Stimulated activated CD8-positive, alpha-beta memory T cell treated with anti-CD3 and anti-CD28 coated beads, Interleukin-2, amount 100 ng/mL, for 1 hour (primary cell): ENCODE data around the gene C1QA.
"Not testable (repeated sequence)": the region's sequence is repeated elsewhere in the genome, so short reads cannot be mapped to it uniquely, and the experiment has no call there.

ENCODE experiments used
- DNase-seq, 2 donors: peaks; one replicate each; pipeline ENCODE4 v3.0.0-alpha.2; 2020; ENCODE audit warnings: low read depth in 2 of 2

C1QA gene

DNA sequence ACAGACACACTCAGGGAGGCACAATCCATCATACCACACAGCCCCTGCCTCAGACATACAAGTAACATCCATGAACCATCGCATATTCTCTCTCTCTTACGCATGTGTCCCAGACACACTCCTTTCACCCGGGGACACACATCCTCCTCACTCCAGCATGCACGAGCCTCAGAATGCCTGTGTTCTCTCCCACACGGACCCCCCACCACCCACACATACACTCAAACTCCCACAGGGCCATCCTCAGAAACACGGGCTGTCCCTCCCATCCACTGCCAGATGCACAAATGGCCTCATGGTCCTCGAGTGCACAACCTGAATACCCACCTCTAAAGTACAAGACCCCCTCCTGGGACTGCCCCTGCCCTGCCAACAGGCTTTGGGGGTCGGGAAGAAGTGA lies 4.8 kb downstream of the C1QA start:
- DNase-seq, result no peak

DNA sequence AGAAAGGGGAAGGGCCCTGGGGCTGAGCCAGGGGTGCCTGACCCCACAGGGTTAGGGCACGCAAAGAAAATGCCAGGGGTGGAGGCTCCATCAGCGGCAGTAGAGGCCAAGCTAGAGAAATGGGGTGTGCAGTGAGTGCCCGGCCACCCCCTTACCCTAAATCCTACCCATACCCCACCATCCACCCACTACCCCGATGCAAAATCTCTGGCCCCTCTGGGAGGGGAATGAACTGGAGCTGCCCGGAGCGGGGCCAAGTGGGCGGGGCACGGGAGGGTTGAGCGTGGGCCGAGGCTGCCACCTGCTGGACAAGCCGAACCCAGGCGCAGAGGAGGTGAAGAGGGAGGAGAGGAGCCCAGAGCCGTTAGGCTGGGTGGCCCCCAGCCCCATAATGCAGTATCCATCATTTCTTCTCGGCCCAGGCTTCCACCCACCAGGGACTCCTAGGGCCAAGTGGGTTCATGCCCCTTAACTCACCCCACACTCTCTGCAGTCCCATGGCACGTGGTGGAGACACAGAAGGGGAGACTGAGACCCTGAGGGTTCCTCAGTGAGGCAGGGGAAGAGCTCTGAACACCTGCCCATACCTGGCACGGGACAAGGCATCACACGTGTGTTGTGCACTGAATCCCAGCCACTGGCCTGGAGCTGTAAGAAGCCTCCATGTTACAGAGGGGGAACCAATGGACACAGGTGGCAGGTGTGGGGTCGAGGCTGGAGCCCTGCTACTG lies 5.6 kb downstream of the C1QA start:
- DNase-seq, result peak; percentile 24 to 46

DNA sequence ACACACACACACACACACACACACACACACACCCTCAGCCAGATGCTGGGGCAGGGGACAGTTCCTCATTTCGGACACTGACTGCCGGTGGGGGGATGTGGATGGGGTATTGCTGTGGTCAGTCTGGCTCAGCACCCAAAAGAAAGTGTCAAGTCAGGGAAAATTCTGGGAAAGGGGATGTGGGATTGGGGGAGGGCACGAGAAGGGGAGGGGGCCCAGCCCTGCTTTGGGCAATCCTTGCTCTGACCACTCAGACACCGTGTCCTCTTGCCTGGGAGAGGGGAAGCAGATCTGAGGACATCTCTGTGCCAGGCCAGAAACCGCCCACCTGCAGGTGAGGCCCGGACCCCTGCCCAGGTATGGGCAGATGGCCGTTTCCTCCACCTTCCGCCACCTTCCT lies 7.0 kb downstream of the C1QA start, which contains the start of gene C1QC:
Gene C1QC (plus strand): TSS at position 253 of the 400 bp plus-strand sequence. CDS start 391 bp downstream, outside the sequence.
- no peak for DNase-seq

DNA sequence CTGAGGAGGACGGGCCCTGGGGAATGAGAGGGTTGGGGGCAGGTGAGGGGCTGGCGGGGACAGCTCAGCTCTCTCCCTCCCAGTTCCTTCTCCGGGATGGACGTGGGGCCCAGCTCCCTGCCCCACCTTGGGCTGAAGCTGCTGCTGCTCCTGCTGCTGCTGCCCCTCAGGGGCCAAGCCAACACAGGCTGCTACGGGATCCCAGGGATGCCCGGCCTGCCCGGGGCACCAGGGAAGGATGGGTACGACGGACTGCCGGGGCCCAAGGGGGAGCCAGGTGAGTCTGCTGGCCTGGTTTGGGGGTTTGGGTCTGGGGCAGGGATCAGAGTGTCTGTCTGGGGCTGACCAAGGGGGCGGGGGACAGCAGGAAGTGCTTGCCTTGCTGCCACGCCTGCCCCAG lies 7.5 kb downstream of the C1QA start:
- DNase-seq, result no peak

DNA sequence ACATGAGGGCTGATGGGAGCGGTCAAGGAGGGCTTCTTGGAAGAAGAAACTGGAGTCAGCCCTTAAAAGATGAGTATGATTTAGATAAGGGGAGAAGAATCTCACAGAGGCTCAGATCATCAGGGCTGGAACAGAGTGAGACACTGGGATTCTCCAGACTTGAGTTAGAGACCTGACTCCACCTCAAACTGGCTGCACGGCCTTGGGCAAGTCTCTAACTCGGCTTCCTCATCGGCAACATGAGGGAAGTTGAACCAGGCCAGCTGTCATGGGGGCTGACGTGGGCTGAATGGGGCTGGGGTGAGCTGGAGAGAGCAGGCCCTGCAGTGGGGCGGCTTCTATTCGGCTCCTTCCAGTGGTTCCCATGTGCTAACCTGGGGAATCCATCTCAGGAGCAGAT lies 9.5 kb downstream of the C1QA start:
- no peak for DNase-seq

DNA sequence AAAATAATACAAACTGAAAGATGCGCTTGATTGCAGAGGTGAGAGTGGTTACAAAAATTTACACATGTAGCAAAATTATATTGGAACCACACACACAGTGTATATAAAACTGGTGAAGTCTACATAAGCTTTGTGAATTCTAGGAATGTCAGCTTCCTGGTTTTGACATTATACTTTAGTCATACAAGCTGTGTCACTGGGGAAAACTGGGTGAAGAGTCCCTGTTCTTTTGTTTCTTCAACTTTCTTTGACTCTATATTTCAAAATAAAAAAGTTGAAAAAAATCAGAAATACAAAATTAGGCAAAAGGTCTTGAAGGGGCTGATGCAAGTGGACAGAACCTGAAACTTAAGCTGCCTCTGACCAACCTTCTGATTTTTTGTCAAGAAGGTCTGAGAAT lies 10.0 kb downstream of the C1QA start:
- DNase-seq, result no peak

DNA sequence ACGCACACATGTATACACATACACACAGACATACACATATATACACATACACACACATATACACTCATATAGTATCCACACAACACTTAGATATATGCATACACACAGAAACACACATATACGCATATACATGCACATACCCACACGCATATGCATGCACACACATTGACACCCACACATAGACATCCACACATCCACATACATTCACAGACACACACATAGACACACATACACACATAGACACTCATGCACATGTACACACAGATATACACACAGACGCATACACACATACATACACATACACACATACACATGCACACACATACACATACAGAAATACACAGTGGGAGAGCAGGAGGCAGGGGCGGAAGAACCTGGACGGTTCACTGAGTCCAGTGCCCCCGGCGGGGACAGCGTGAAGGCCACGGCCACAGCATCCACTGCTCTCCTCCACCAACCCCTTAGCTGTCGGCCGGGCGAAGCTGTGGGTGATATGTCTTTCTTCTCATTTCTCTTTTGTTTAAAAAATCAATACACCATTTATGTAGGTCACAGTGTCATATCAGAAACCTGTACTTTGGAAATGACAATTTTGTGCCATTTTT lies 13.8 kb downstream of the C1QA start:
- DNase-seq, result no peak

DNA sequence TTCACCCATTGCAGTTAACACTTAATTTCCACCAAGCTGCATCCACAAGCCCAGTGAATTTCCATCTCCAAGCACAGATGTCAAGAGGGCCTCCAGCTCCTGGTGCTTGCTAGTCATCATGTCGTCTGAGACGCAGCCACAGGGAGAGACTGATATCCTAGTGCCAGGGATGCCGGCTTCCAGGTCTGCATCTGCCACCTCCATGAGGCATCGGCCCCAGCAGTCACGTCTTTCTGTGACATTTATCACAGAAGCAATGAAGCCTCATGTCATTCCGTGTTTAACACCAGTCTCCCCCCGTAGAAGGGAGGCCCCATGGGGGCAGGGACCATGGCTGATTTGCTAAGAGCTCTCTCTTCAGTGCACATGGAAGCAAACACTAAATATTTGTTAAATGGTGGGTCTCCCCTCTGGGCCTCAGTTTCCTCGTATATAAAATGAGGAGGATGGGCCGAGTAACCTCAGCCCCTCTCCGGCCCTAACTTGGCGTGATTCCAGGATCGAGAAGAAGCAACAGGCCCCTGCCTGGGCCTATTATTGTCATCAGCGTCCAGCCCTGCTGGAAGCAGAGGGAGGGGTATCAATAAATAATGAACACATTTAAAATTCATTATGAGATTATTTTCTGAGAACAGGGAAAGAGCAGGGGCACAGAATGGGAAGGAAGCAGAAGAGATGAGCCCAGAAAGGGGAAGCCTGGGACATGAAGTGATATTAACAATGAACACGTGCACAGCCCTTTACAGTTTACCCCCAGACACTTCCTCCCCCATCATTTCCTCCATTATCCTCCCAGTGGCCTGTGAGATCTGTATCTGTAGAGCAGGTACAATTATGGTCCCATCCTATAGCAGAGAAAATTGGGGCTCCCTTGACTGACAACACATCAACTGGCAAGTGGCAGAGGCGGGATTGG lies 15.8 kb downstream of the C1QA start:
- DNase-seq, result no peak

DNA sequence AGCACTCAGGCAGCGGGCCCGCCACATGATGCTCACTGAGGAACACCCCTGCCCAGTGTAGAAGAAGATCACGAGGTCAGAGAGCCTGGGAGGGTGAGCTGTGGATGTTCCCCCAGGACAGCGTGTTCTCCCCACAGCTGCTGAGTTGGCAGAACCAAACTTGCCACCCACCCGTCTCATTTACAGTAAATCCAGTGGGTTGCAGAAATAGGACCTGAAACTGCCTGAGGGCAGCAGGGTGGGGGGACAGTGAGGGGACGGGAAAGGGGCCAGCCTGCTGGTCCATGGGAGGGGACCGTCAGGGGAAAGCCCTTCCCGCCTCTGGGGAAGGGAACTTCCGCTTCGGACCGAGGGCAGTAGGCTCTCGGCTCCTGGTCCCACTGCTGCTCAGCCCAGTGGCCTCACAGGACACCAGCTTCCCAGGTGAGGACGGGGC lies 16.5 kb downstream of the C1QA start, which contains the start of gene C1QB:
Gene C1QB (plus strand): TSS at position 356 of the 436 bp plus-strand sequence. CDS start 6,227 bp downstream, outside the sequence.
- no peak for DNase-seq

DNA sequence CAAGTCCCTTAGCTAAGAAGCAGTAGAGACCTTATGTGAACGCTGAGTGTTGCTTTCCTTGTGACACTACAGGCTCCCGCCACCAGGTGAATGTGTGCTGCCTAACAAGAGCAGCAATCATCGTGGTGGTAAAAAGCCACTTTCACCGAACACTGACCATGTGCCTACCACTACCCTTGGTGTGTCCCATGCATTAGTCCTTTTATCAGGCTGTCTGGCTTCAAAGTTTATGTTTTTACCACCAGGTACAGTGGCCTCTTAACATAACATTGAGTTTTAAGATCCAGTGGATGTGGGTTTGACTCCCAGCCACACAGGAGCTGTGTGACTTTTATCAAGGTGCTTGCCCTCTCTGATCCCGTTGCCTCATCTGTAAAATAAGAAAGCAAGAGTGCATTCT lies 18.3 kb downstream of the C1QA start:
- no peak for DNase-seq

DNA sequence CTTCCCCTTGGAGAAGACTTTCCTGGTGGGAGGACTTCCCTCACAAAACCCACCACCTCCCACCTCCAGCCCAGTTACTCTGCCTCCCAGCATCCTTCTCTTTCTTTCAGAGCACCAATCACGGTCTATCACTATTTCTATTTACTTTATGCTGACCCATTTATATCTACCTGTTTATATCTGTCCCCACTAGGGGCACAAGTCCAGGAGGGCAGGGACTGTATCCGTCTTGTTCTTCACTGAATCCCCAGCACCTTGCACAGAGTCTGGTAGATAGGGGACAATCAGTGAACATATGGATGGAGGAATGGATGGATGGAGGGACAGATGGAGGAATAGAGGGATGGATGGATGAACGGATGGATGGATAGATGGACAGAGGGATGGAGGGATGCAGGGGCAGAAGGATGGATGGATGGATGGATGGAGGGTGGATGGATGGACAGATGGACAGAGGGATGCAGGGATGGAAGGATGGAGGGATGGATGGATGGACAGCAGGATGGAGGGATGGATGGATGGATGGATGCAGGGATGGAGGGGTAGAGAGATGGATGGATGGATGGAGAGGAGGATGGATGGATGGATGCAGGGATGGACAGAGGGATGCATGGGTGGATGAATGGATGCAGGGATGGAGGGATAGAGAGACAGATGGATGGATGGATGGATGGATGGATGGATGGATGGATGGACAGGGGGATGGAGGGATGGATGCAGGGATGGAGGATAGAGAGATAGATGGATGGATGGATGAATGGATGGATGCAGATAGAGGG lies 22.1 kb downstream of the C1QA start:
- DNase-seq, result no peak

DNA sequence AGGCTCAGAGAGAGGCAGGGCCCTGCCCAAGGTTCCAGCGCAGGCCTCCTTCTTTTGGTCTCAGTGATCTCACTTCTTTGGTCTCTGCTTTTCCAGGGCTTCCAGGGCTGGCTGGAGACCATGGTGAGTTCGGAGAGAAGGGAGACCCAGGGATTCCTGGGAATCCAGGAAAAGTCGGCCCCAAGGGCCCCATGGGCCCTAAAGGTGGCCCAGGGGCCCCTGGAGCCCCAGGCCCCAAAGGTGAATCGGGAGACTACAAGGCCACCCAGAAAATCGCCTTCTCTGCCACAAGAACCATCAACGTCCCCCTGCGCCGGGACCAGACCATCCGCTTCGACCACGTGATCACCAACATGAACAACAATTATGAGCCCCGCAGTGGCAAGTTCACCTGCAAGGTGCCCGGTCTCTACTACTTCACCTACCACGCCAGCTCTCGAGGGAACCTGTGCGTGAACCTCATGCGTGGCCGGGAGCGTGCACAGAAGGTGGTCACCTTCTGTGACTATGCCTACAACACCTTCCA lies 24.4 kb downstream of the C1QA start:
- no peak for DNase-seq

DNA sequence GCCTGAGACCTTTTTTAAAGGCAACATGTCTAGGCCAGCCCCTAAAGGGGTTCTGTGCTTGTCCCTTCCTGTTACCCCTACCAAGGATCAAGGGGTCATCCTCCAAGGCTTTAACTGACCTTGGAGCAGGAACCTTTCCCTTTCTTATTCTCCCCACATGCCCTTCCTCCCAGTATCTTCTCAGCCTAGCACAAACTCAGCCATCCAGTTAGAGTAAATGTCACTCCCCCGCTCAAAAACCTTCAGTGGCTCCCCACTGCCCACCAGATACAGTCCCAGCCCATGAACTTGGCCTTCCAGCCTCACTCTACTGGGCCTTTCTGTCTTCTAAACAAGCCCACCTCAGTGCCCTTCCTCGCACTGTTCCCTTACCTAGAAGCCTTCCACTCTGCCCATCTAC lies 25.5 kb downstream of the C1QA start:
- no peak for DNase-seq

DNA sequence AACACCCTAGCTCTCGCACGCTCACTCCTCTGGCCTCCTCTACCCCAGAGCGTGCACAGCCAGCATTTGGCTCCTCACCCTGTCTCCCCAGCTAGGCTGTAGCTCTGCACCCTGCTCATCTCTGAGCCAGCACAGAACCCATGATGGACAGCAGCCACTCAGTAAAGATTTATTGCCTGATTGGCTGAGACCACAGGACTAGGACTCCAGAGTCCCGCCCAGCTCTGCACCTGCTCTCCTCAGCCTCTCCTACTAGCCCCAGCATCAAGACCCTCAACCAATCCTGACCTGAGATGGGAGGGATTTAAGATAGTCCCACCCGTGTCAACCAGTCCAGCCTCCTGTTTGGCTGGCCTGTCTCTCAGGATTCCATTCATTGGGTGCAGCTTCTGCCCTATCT lies 25.9 kb downstream of the C1QA start:
- no peak for DNase-seq

DNA sequence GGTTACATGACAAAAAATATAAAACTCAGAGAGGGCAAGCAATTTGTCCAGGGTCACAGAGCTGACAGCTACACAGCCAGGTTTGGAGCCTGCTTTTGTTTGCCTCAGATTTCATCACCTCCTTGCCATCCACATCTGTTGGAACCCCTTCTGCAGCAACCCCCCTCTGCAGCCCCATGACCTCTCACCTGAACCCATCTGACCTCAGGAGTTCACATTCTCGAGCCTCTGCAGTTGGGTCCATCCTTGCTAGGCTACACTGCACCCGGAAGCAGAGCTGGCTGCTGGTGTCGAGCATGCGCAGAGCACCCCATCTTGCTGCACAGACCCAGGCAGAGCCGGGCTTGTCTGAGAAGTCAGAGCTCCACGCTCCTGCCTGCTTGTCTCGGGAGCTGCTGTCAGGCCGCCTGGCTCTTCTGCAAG lies 26.6 kb downstream of the C1QA start:
- no peak for DNase-seq

DNA sequence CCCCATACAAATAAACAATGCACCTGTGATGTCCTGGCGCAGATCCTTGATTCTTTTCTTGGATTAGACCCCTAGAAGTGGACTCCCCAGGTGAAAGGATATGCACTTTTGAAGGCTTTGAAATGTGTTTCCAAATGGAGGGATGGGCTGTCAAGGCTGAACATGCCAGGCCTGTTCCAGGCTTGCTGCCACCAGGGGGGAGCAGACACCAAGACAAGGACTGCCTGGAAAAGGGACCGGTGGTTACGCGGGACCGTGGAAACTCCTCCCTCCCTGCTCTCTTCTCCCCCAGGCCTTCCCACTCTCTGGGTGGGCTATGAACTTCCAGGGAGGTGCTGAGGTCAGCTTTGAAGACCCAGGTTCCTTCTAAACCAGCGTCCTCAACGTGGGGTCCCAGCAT lies 29.3 kb downstream of the C1QA start:
- no peak for DNase-seq

DNA sequence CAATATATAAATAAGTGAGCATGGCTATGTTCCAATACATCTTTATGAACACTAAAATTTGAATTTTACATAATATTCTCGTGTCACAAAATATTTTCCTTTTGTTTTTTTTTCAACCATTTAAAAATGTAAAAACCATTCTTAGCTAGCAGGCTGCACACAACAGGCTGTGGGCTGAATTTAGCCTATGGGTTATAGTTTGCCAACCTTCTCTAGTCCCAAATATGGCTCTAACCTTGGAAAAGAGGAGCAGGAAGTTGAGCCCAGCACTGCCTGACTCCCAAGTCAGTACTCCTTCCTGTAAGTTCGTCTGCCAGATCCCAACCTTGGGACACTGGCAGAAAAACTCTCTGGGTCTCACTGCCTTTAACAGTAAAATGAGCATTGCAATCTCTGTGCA lies 30.0 kb downstream of the C1QA start:
- DNase-seq, result no peak

DNA sequence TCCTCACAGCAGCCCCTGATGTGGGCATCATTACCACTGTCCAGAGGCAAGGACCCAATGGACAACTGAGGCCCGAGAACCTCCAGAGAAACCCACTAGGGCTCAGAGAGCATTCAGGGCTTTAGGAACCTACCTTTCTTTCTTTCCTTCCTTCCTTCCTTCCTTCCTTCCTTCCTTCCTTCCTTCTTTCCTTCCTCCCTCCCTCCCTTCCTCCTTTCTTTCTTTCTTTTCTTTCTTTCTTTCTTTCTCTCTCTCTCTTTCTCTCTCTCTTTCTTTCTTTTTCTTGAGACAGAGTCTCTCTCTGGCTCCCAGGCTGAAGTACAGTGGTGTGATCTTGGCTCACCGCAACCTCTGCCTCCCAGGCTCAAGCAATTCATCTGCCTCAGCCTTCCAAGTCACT lies 32.4 kb downstream of the C1QA start:
- not testable (repeated sequence) for DNase-seq

DNA sequence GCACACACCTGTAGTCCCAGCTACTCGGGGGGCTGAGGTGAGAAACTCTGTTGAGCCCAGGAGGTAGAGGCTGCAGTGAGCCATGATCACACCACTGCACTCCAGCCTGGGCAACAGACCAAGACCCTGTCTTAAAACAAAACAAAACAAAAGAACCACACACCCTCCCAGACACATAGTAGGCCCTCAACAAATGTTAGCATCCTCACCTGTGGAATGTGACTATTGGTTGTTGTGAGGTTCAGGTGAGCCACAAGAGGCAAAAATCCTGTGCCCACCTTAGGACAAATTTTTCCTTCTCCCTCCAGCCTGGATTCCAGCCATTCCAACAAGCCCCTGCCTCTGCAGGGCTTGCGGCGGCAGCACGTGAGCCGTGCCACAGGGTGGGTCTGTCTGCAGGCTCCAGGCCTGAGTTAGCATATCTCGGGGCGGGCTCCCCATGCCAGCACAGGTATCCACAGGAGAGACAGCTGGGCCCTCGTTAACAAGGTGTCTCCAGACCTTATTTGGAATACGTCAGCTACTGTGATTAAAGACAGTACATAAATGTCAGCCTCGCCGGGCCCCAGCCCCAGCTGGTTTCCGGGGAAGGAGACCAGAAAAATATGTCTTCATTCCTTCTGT lies 34.0 kb downstream of the C1QA start:
- DNase-seq, result no peak

DNA sequence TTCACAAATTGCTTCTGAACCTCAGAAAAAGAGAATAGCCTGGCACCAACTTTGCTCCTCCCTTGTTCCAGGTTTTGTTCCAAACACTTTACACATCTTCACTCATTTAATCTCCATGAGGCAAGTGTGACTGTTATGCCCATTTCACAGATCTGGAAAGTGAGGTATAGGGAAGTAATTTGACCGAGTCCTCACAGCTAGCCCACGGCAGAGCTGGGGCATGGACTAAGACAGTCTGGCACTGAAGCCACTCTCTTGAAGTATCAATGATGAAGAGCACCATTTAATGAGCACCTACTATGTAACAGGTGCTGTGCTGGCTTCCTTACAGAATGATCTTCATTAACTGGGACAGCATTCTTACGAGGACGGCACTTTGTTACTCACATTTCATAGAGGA lies 35.6 kb downstream of the C1QA start:
- no peak for DNase-seq
